Endometrial microvascular endothelial cells (primary cell): ENCODE data around the gene PCDHB15. TPM values are rescaled to one million over a fixed set of nuclear protein-coding genes. Genes with fewer than 3 reads are reported as not detected.
"Not testable (repeated sequence)": the region's sequence is repeated elsewhere in the genome, so short reads cannot be mapped to it uniquely, and the experiment has no call there.

Experiments used
- in situ Hi-C: cut with HindIII; loops from 2 replicates; pipeline ENCODE4 v1.10.0; 2017; ENCODE audit warnings: low sequenced_read_pairs, low pct_unique_long_range_greater_than_20kb; ENCODE audit errors: inconsistent ontology term
- total RNA-seq: library from RNA; depleted of rRNA; stranded (reverse); fragments of >200 nt; gene quantifications from one replicate; pipeline ENCODE4 v1.2.3, GENCODE V29; 2015; ENCODE audit errors: inconsistent ontology term

The PCDHB15 gene
- total RNA-seq = not detected

GRCh38 chr5:141245250-141245717 lies at the start of gene PCDHB15:
Gene PCDHB15, plus strand, starts transcription at chr5:141245395. Its CDS starts 184 bp downstream, at chr5:141245579.
- in situ Hi-C loops = no loop called here

- in situ Hi-C loops = no loop called here
These were observed 48.8 kb upstream of the PCDHB15 start for GRCh38 chr5:141196363-141196762.

GRCh38 chr5:141199359-141200235 lies 45.6 kb upstream of the PCDHB15 start, which contains the start of gene PCDHB11:
Gene PCDHB11, plus strand, starts transcription at chr5:141199627. Its CDS starts 148 bp downstream, at chr5:141199775.
- in situ Hi-C loops = no loop called here

- in situ Hi-C loops = not testable (repeated sequence)
These were observed 44.1 kb upstream of the PCDHB15 start for GRCh38 chr5:141201126-141201525.

- in situ Hi-C loops = not testable (repeated sequence)
These were observed 43.5 kb upstream of the PCDHB15 start for GRCh38 chr5:141201646-141202045.

GRCh38 chr5:141208478-141208877 lies 36.7 kb upstream of the PCDHB15 start, which contains the start of gene PCDHB12:
Gene PCDHB12, plus strand, starts transcription at chr5:141208719. Its CDS starts 189 bp downstream, at chr5:141208908.
- in situ Hi-C loops = no loop called here

- in situ Hi-C loops = not testable (repeated sequence)
These were observed 34.9 kb upstream of the PCDHB15 start for GRCh38 chr5:141210281-141210680.

- in situ Hi-C loops = not testable (repeated sequence)
These were observed 34.3 kb upstream of the PCDHB15 start for GRCh38 chr5:141210849-141211248.

- in situ Hi-C loops = not testable (repeated sequence)
These were observed 31.4 kb upstream of the PCDHB15 start, which contains the start of gene PCDHB13 for GRCh38 chr5:141213656-141214339. Gene PCDHB13, plus strand, starts transcription at chr5:141213919. Its CDS starts 205 bp downstream, at chr5:141214124.

- in situ Hi-C loops = not testable (repeated sequence)
These were observed 30.6 kb upstream of the PCDHB15 start for GRCh38 chr5:141214583-141214982.

GRCh38 chr5:141215504-141215903 lies 29.7 kb upstream of the PCDHB15 start:
- in situ Hi-C loops = not testable (repeated sequence)

GRCh38 chr5:141216035-141216434 lies 29.2 kb upstream of the PCDHB15 start:
- in situ Hi-C loops = not testable (repeated sequence)

- in situ Hi-C loops = no loop called here
These were observed 21.9 kb upstream of the PCDHB15 start, which contains the start of gene PCDHB14 for GRCh38 chr5:141223112-141223783. Gene PCDHB14, plus strand, starts transcription at chr5:141223343. Its CDS starts 163 bp downstream, at chr5:141223506.

GRCh38 chr5:141224844-141225243 lies 20.4 kb upstream of the PCDHB15 start:
- in situ Hi-C loops = not testable (repeated sequence)

- in situ Hi-C loops = not testable (repeated sequence)
These were observed 19.8 kb upstream of the PCDHB15 start for GRCh38 chr5:141225421-141225820.

- in situ Hi-C loops = no loop called here
These were observed 11.0 kb upstream of the PCDHB15 start for GRCh38 chr5:141234109-141234667.

- in situ Hi-C loops = not testable (repeated sequence)
These were observed 9.3 kb upstream of the PCDHB15 start for GRCh38 chr5:141235922-141236321.

- in situ Hi-C loops = no loop called here
These were observed 8.5 kb upstream of the PCDHB15 start for GRCh38 chr5:141236516-141237313.
